Breast epithelium (tissue), 3 donors: ENCODE data around the gene HEXIM1.

ENCODE experiments used
- POLR2AphosphoS5 ChIP-seq, 3 donors: sonication (generic); formaldehyde crosslinking; IDR thresholded peaks; one replicate each; pipeline ENCODE4 v1.6.1; 2017; ENCODE audit warnings: antibody characterized with exemption in 3 of 3
- TF ChIP-seq, protein P1 (sequence below), 3 donors: fragments of 450-650 bp; IDR thresholded peaks; one replicate each; pipeline ENCODE4 v1.5.1; 2016 to 2017; ENCODE audit warnings: antibody characterized with exemption in 3 of 3, mild to moderate bottlenecking in 3 of 3, moderate library complexity in 3 of 3

DNA sequence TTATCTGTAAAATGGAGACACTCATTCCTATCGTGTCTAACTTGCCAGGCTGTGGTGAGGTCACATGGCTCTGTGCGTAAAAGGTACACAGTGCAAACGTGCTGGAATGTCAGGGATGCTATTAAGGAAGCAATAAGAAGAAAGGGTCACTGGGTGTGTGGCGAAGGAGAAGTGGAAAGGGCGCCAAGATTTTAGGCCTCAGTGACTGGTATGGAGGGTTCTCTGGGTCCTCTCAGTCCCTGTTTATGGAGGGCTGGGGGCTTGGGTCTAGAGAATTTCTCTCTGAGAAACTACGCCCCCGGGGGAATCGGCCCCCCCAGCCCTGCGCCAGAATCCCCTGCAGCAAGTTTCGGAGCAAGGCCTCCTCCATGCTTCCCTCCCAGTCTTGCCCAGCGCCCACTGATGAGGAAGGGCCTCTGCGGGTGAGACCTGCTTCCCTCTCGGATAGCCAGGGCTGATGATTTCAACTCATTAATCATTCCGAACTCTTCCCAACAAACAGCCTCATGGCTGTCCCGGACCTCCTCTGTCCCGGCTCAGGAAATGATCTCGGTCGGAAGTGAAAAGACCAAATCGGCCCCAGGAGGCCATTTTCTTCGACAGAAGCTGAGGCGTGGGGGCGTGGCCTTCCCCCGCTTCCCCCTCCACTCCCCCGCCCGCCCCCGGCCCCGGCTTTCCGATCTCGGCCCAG lies 1.2 kb upstream of the HEXIM1 start:
- peak in 1 of 3 donors; percentile 7 for TF ChIP-seq POLR2AphosphoS5 (IDR thresholded peaks at IDR 0.05)
- TF ChIP-seq, protein P1, sequence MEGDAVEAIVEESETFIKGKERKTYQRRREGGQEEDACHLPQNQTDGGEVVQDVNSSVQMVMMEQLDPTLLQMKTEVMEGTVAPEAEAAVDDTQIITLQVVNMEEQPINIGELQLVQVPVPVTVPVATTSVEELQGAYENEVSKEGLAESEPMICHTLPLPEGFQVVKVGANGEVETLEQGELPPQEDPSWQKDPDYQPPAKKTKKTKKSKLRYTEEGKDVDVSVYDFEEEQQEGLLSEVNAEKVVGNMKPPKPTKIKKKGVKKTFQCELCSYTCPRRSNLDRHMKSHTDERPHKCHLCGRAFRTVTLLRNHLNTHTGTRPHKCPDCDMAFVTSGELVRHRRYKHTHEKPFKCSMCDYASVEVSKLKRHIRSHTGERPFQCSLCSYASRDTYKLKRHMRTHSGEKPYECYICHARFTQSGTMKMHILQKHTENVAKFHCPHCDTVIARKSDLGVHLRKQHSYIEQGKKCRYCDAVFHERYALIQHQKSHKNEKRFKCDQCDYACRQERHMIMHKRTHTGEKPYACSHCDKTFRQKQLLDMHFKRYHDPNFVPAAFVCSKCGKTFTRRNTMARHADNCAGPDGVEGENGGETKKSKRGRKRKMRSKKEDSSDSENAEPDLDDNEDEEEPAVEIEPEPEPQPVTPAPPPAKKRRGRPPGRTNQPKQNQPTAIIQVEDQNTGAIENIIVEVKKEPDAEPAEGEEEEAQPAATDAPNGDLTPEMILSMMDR (IDR thresholded peaks at IDR 0.05): no peak
